Endothelial cell of umbilical vein (primary cell): Measurements from ENCODE around the gene CXCL6. TPM values are rescaled to one million over a fixed set of nuclear protein-coding genes. Genes with fewer than 3 reads are reported as not detected.

Source experiments
- BruUV-seq: library from RNA; stranded (reverse); fragments of 400-500 nt; replicated peaks from 2 replicates; lab custom pipeline; 2021; lab: Mats Ljungman, UMichigan
- CTCF ChIA-PET: fragments of 300-600, 350-600 bp; sonication (Branson Sonifier 250); formaldehyde crosslinking; loops from one replicate; lab custom pipeline; 2021; ENCODE audit warnings: antibody characterized with exemption, inconsistent platforms; lab: Charles Lee
- POLR2A ChIA-PET: fragments of 300-600, 350-600 bp; sonication (Branson Sonifier 250); formaldehyde crosslinking; loops from one replicate; lab custom pipeline; 2021; ENCODE audit warnings: antibody characterized with exemption, inconsistent platforms; lab: Charles Lee
- DNase-seq: peaks from one replicate; pipeline ENCODE4 v3.0.0-alpha.2; 2011; ENCODE audit warnings: low read depth, low spot score
- FAIRE-seq: peaks from 2 replicates; lab custom pipeline; 2011; peaks lifted over from hg19 to GRCh38; lab: Jason Lieb, UNC
- H2AFZ ChIP-seq: 2 replicates; pipeline ENCODE4 v1.6.0; 2012; ENCODE audit warnings: low read depth, low read length, control low read depth, inconsistent platforms
- H3K27ac ChIP-seq: 2 replicates; pipeline ENCODE4 v1.5.1; 2011; ENCODE audit warnings: low read depth, mild to moderate bottlenecking, control low read depth, low read length, moderate library complexity; ENCODE audit not compliant: insufficient read depth
- H3K27me3 ChIP-seq, 2 experiments: 2 replicates each; pipeline versions ENCODE4 v1.6.0 to v1.6.1; 2011; ENCODE audit warnings: low read length in 2 of 2, mixed read lengths in 1 of 2; ENCODE audit not compliant: control insufficient read depth in 2 of 2, insufficient read depth in 2 of 2
- H3K36me3 ChIP-seq, 2 experiments: 2 replicates in 1 of 2; 3 replicates in 1 of 2; pipeline ENCODE4 v1.5.1; 2011; ENCODE audit warnings: low read length in 2 of 2, mild to moderate bottlenecking in 1 of 2, moderate library complexity in 1 of 2; ENCODE audit not compliant: control insufficient read depth in 2 of 2, insufficient read depth in 2 of 2; ENCODE audit errors: extremely low read depth in 1 of 2
- H3K4me1 ChIP-seq: 3 replicates; pipeline ENCODE4 v1.5.1; 2011; ENCODE audit warnings: mild to moderate bottlenecking, low read length; ENCODE audit not compliant: control insufficient read depth, insufficient read depth; ENCODE audit errors: extremely low read depth
- H3K4me2 ChIP-seq: 2 replicates; pipeline ENCODE4 v1.6.1; 2011; ENCODE audit warnings: low read length, control low read depth, mixed read lengths; ENCODE audit not compliant: insufficient read depth
- H3K4me3 ChIP-seq, 3 experiments: fragments of 200-600 bp in 1 of 3; sonication (generic), shearing (Covaris generic) in 1 of 3; replicated peaks in 1 of 3; 2 replicates each; pipeline ENCODE4 v1.5.1; 2011 to 2016; ENCODE audit warnings: control low read depth in 3 of 3, low read length in 3 of 3, mild to moderate bottlenecking in 2 of 3, inconsistent platforms in 1 of 3, low read depth in 1 of 3, moderate library complexity in 1 of 3; ENCODE audit not compliant: insufficient read depth in 1 of 3
- H3K79me2 ChIP-seq: 2 replicates; pipeline ENCODE4 v1.6.0; 2012; ENCODE audit warnings: low read length, inconsistent platforms; ENCODE audit not compliant: control insufficient read depth, insufficient read depth
- H3K9ac ChIP-seq: replicated peaks from 2 replicates; pipeline ENCODE3; 2011; ENCODE audit warnings: low read length, control low read depth; ENCODE audit not compliant: insufficient read depth; ENCODE audit errors: extremely low read depth
- H3K9me1 ChIP-seq: replicated peaks from 3 replicates; pipeline ENCODE4 v1.6.0; 2011; ENCODE audit warnings: mild to moderate bottlenecking, low read length; ENCODE audit not compliant: control insufficient read depth, insufficient read depth; ENCODE audit errors: extremely low read depth
- H3K9me3 ChIP-seq: replicated peaks from 2 replicates; pipeline ENCODE4 v1.5.1; 2012; ENCODE audit warnings: low read length, inconsistent platforms; ENCODE audit not compliant: control insufficient read depth, insufficient read depth
- H4K20me1 ChIP-seq: replicated peaks from 2 replicates; pipeline ENCODE3; 2011; ENCODE audit warnings: mild to moderate bottlenecking, low read length; ENCODE audit not compliant: control insufficient read depth, insufficient read depth; ENCODE audit errors: extremely low read depth
- EZH2 ChIP-seq: IDR thresholded peaks from 2 replicates; pipeline ENCODE4 v1.6.1; 2012; ENCODE audit warnings: borderline replicate concordance, low read depth, mild to moderate bottlenecking, moderate library complexity, low read length, inconsistent platforms; ENCODE audit not compliant: severe bottlenecking
- FOS ChIP-seq: IDR thresholded peaks from 2 replicates; pipeline ENCODE4 v1.6.1; 2011; ENCODE audit warnings: mild to moderate bottlenecking, low read length, moderate library complexity, borderline replicate concordance; ENCODE audit not compliant: insufficient read depth
- GATA2 ChIP-seq: IDR thresholded peaks from 2 replicates; pipeline ENCODE4 v1.7.0; 2011; ENCODE audit warnings: low read depth, mild to moderate bottlenecking, moderate library complexity, mixed read lengths, low read length; ENCODE audit not compliant: insufficient read length, insufficient read depth
- JUN ChIP-seq: IDR thresholded peaks from 2 replicates; pipeline ENCODE4 v1.6.1; 2011; ENCODE audit warnings: borderline replicate concordance, low read depth; ENCODE audit not compliant: insufficient read length, insufficient read depth
- MYC ChIP-seq: IDR thresholded peaks from one replicate; pipeline ENCODE4 v1.6.1; 2011; ENCODE audit warnings: mild to moderate bottlenecking, low read depth, low read length
- POLR2A ChIP-seq: IDR thresholded peaks from 2 replicates; pipeline ENCODE4 v1.6.1; 2012; ENCODE audit warnings: low read depth, mild to moderate bottlenecking, control low read depth, low read length
- POLR2AphosphoS5 ChIP-seq: IDR thresholded peaks from 2 replicates; pipeline ENCODE4 v1.6.1; 2012; ENCODE audit warnings: low read depth, mild to moderate bottlenecking, control low read depth, low read length, moderate library complexity; ENCODE audit not compliant: insufficient read depth
- dilution Hi-C: fragments of 300-500 bp; cut with MboI; formaldehyde crosslinking; loops from one replicate; pipeline ENCODE4 v1.15.0; 2019; ENCODE audit warnings: low sequenced_read_pairs; ENCODE audit not compliant: extremely low pct_ligation_motif_present
- intact Hi-C: fragments of 100-400 bp; cut with micrococcal nuclease; formaldehyde crosslinking; loops from one replicate; pipeline ENCODE4 v1.10.0; 2022
- polyA plus RNA-seq, 4 experiments: library from polyadenylated mRNA; depleted of rRNA in 3 of 4; stranded (reverse) in 3 of 4; unstranded in 1 of 4; fragments of >200 nt; gene quantifications; 2 replicates each; pipeline versions ENCODE4 v1.2.1 to v1.2.3, GENCODE V29; 2011 to 2012; ENCODE audit warnings: missing spikeins in 1 of 4
- total RNA-seq: library from RNA; stranded (reverse); gene quantifications from 2 replicates; pipeline ENCODE4 v1.2.3, GENCODE V29; 2021
- TF ChIP-seq, protein P1 (sequence below), 2 donors: IDR thresholded peaks; 1 replicate in 1 of 2; 2 replicates in 1 of 2; pipeline ENCODE4 v1.5.1; 2011; ENCODE audit warnings: low read length in 2 of 2, mild to moderate bottlenecking in 2 of 2, moderate library complexity in 2 of 2, control low read depth in 1 of 2, inconsistent platforms in 1 of 2, low read depth in 1 of 2; ENCODE audit not compliant: insufficient read depth in 1 of 2; ENCODE audit errors: extremely low read depth in 1 of 2
- TF ChIP-seq, protein P2 (sequence below): IDR thresholded peaks from 2 replicates; pipeline ENCODE4 v1.6.1; 2011; ENCODE audit not compliant: insufficient read depth, insufficient read length

Gene CXCL6
- total and polyA plus RNA-seq, 2 donors (not counting 3 experiments of a cell fraction or from before 2014, with no cell fraction given) = 0.81 to 1.2 TPM

DNA sequence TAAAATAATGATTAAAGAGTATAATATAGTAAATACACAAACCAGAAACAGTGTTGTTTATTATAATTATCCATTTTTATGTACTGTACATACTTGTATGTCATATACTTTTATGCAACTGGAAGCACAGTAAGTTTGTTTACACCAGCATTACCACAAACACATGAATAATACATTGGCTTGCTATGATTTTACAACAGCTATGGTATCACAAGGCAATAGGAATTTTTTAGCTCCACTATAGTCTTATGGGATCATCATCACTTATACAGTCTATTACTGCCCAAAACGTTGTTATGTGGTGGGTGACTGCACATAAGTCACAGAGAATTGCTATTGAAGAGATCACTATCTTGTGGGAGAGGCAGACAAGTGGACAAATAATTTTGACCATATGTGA lies 14.8 kb downstream of the CXCL6 start:
- FAIRE-seq = no peak

More for the DNA sequence above, 14.8 kb downstream of the CXCL6 start:
- no peaks in the 10 kb centered on the region for H3K27me3 ChIP-seq
- TF ChIP-seq JUN (no peak), MYC (no peak), GATA2 (no peak), FOS (no peak), POLR2A (no peak), POLR2AphosphoS5 (no peak), EZH2 (no peak)
- TF ChIP-seq, protein P1, sequence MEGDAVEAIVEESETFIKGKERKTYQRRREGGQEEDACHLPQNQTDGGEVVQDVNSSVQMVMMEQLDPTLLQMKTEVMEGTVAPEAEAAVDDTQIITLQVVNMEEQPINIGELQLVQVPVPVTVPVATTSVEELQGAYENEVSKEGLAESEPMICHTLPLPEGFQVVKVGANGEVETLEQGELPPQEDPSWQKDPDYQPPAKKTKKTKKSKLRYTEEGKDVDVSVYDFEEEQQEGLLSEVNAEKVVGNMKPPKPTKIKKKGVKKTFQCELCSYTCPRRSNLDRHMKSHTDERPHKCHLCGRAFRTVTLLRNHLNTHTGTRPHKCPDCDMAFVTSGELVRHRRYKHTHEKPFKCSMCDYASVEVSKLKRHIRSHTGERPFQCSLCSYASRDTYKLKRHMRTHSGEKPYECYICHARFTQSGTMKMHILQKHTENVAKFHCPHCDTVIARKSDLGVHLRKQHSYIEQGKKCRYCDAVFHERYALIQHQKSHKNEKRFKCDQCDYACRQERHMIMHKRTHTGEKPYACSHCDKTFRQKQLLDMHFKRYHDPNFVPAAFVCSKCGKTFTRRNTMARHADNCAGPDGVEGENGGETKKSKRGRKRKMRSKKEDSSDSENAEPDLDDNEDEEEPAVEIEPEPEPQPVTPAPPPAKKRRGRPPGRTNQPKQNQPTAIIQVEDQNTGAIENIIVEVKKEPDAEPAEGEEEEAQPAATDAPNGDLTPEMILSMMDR (IDR thresholded peaks at IDR 0.05; ENCODE audit: extremely low read depth in 1 of 2, insufficient read depth in 1 of 2, low read depth in 1 of 2, low read length in 2 of 2) = no peak
- TF ChIP-seq, protein P2, sequence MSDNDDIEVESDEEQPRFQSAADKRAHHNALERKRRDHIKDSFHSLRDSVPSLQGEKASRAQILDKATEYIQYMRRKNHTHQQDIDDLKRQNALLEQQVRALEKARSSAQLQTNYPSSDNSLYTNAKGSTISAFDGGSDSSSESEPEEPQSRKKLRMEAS = no peak
- intact Hi-C loops = no loop called here
- BruUV-seq = no TSS peak
- H2AFZ ChIP-seq = no peak overlapping the region
- ChIA-PET CTCF (interaction anchor here (0.7 to 3.1 kb wide), 3 partner anchors 7 to 283 kb away, joined by 3 to 15 read pairs (median 3); no protein-coding TSS in a partner anchor), POLR2A (no interaction called here)
- H3K4me1 ChIP-seq = peaks cover 9% of the 10 kb centered on the region
- H3K4me3 ChIP-seq = no peak overlapping the region
- H3K36me3 ChIP-seq = no peaks in the 10 kb centered on the region
- no peaks in the 10 kb centered on the region for H4K20me1 ChIP-seq
- dilution Hi-C loops = no loop called here
- no peak overlapping the region for H3K4me2 ChIP-seq
- H3K9ac ChIP-seq = no peak overlapping the region
- no peak for DNase-seq
- H3K27ac ChIP-seq = no peak overlapping the region
- H3K9me3 ChIP-seq = no peaks in the 10 kb centered on the region
- H3K79me2 ChIP-seq = no peaks in the 10 kb centered on the region
- no peaks in the 10 kb centered on the region for H3K9me1 ChIP-seq
